Measurements from ENCODE around the gene LEPR.
A peak's percentile ranks its signal among the peaks of the same experiment; 100 is the strongest.
"Not testable (repeated sequence)": the region's sequence is repeated elsewhere in the genome, so short reads cannot be mapped to it uniquely, and the experiment has no call there.

LEPR gene, protein sequence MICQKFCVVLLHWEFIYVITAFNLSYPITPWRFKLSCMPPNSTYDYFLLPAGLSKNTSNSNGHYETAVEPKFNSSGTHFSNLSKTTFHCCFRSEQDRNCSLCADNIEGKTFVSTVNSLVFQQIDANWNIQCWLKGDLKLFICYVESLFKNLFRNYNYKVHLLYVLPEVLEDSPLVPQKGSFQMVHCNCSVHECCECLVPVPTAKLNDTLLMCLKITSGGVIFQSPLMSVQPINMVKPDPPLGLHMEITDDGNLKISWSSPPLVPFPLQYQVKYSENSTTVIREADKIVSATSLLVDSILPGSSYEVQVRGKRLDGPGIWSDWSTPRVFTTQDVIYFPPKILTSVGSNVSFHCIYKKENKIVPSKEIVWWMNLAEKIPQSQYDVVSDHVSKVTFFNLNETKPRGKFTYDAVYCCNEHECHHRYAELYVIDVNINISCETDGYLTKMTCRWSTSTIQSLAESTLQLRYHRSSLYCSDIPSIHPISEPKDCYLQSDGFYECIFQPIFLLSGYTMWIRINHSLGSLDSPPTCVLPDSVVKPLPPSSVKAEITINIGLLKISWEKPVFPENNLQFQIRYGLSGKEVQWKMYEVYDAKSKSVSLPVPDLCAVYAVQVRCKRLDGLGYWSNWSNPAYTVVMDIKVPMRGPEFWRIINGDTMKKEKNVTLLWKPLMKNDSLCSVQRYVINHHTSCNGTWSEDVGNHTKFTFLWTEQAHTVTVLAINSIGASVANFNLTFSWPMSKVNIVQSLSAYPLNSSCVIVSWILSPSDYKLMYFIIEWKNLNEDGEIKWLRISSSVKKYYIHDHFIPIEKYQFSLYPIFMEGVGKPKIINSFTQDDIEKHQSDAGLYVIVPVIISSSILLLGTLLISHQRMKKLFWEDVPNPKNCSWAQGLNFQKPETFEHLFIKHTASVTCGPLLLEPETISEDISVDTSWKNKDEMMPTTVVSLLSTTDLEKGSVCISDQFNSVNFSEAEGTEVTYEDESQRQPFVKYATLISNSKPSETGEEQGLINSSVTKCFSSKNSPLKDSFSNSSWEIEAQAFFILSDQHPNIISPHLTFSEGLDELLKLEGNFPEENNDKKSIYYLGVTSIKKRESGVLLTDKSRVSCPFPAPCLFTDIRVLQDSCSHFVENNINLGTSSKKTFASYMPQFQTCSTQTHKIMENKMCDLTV

GRCh38 chr1:65420590-65421350 is at the start of gene LEPR, which contains the start of gene LEPROT:
LEPR (plus strand) TSS chr1:65420668; CDS start chr1:65565566, 144,898 bp downstream.
LEPROT (plus strand) TSS chr1:65420668; CDS start chr1:65420725, 57 bp downstream.
- peaks cover 40% of the 10 kb centered on the region for H3K4me1 ChIP-seq (ENCODE audit: insufficient read depth, low read length)
- H3K9me3 ChIP-seq (ENCODE audit: control insufficient read depth, insufficient read depth, low read length) = no peaks in the 10 kb centered on the region
- peak within 1 kb of the TSS; percentile 88 for H3K9ac ChIP-seq (ENCODE audit: low read depth, low read length)
- H3K36me3 ChIP-seq (ENCODE audit: insufficient read depth, low read length) = no peaks in the 10 kb centered on the region

DNA sequence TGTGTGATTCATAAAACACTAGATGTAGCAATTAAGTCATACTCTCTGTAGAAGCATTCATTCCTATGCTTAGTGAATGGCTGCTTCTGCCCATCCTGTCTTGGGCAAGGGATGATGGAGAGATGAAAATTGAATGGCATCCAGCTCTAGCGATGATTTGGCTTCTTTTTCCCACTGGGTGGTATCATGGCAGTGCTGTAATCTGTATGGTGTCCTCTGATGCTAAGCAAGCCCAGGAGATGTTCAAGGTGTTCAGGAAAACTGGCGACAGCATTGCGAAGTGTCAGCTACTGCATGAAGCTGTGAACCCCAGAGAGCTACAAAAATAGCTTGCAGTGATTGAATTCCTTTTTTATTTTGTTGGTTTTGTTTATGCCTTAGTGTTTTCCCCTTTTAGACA is 48.9 kb upstream of the LEPR start:
- H3K9me3 ChIP-seq (ENCODE audit: control insufficient read depth, insufficient read depth, low read length) = no peaks in the 10 kb centered on the region
- H3K36me3 ChIP-seq (ENCODE audit: insufficient read depth, low read length) = no peaks in the 10 kb centered on the region

DNA sequence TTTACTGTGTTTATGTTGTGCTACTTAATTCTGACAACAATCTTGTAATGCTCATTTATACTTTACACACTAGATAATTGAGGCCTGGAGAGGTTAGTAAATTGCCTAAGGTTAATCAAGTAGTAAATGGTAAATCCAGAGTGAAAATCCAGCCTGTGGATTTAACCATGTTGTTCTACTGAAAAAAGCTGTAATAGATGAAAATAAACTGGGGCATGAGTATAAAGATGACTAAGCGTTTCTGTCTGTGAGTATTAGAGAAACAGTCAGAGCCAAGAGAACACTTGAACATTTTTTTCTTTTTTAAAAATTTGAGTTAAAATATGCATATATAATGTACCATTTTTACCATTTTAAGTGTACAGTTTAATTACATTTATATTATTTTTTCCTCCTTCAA is 47.9 kb upstream of the LEPR start:
- Histone ChIP-seq H3K4me1 (ENCODE audit: insufficient read depth, low read length) (no peaks in the 10 kb centered on the region), H3K9me3 (ENCODE audit: control insufficient read depth, insufficient read depth, low read length) (no peaks in the 10 kb centered on the region), H3K9ac (ENCODE audit: low read depth, low read length) (no peak overlapping the region), H3K36me3 (ENCODE audit: insufficient read depth, low read length) (no peaks in the 10 kb centered on the region)

More for the DNA sequence above, 48.9 kb upstream of the LEPR start:
- H3K4me1 ChIP-seq (ENCODE audit: insufficient read depth, low read length) = no peaks in the 10 kb centered on the region
- H3K9ac ChIP-seq (ENCODE audit: low read depth, low read length) = no peak overlapping the region

- Histone ChIP-seq H3K9ac (ENCODE audit: low read depth, low read length) (no peak overlapping the region), H3K36me3 (ENCODE audit: insufficient read depth, low read length) (no peaks in the 10 kb centered on the region), H3K4me1 (ENCODE audit: insufficient read depth, low read length) (no peaks in the 10 kb centered on the region), H3K9me3 (ENCODE audit: control insufficient read depth, insufficient read depth, low read length) (no peaks in the 10 kb centered on the region)
Measured at GRCh38 chr1:65377496-65378246, 42.8 kb upstream of the LEPR start.

DNA sequence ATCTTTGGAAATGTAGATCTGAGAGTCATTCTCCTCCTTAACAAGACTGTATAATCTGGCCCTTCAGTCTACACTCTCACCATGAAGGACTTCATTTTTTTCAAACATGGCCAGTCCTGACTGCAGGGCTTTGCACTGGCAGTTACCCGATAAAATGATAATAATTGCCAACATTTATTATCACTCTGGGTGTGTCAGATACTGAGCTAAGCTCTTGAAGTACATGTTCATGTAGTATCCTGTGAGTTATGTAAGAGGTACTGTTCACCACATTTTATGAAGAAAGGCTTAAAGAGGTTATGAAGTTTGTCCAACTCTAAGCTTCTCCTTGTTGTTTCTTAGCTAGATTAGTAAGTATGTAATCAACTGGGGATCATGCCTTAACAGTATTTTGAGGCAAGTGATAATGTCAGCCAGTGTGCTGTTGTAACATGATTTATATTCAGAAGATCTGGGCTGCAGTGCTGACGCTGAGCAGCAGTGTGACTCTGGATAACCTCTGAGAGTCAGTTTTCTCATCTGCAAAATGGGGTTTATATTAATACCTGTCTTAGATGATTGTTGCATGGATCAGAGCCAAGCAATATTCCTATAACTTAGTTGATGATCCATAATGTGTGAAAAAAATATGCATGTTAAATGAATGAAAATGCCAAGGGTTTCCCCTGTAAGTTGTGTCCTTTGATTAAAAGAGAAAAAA is 42.1 kb upstream of the LEPR start:
- Histone ChIP-seq H3K36me3 (ENCODE audit: insufficient read depth, low read length) (no peaks in the 10 kb centered on the region), H3K4me1 (ENCODE audit: insufficient read depth, low read length) (no peaks in the 10 kb centered on the region), H3K9ac (ENCODE audit: low read depth, low read length) (no peak overlapping the region), H3K9me3 (ENCODE audit: control insufficient read depth, insufficient read depth, low read length) (no peaks in the 10 kb centered on the region)

DNA sequence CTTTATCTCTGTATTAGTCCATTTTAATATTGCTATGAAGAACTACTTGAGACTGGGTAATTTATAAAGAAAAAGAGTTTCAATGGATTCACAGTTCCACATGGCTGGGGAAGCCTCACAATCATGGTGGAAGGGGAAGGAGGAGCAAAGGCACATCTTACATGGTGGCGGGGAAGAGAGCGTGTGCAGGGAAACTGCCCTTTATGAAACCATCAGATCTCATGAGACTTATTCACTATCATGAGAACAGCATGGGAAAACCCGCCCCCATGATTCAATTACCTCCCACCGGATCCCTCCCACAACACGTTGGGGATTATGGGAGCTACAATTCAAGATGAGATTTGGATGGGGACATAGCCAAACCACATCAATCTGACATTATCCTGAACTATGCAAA is 36.0 kb upstream of the LEPR start:
- H3K9ac ChIP-seq (ENCODE audit: low read depth, low read length); H3K4me1 ChIP-seq (ENCODE audit: insufficient read depth, low read length); H3K36me3 ChIP-seq (ENCODE audit: insufficient read depth, low read length): not testable (repeated sequence)
- peaks cover 11% of the 10 kb centered on the region; the same call in 1 of the 2 replicates for H3K9me3 ChIP-seq (ENCODE audit: control insufficient read depth, insufficient read depth, low read length)

DNA sequence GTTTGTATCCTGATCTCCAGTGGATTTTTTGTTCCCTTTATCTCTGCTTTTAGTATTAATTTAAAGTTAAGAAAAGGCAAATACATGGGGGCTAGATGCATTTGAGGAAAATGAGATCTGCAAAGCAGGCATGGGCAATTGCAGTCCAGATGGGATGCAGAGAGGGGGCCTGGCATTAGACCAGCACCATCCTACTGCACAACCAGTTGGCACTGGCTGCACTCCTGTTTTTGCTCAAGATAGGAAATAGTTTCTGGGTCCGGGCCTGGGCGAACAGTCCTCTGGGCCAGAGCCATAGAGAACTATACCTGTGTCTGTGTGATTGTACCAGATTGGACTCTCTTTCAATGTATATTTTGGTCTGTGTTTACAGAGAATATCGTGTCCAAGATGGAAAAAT is 34.0 kb upstream of the LEPR start:
- Histone ChIP-seq H3K36me3 (ENCODE audit: insufficient read depth, low read length) (no peaks in the 10 kb centered on the region), H3K9ac (ENCODE audit: low read depth, low read length) (no peak overlapping the region), H3K4me1 (ENCODE audit: insufficient read depth, low read length) (peaks cover 17% of the 10 kb centered on the region), H3K9me3 (ENCODE audit: control insufficient read depth, insufficient read depth, low read length) (peaks cover 11% of the 10 kb centered on the region; the same call in 1 of the 2 replicates)

DNA sequence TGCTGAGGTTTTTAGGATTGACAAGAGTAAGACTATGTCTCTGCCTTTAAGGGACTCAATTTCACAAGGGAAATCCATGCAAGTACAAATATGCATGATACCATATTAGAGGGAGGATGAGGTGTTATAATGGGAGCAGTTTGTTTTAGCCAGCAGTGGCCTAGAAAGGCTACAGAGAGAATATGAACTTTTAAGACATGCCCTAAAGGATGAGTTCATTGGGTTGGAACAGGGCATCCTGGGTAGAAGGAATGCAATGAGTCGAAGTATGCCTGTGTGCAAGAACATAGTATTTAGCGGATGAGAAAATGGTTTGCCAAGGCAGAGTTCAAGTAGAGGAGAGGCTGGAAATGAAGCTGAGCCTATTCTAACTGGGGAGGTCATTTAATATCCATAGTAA is 32.6 kb upstream of the LEPR start:
- H3K4me1 ChIP-seq (ENCODE audit: insufficient read depth, low read length) = peaks cover 17% of the 10 kb centered on the region
- H3K36me3 ChIP-seq (ENCODE audit: insufficient read depth, low read length) = no peaks in the 10 kb centered on the region
- peaks cover 11% of the 10 kb centered on the region; the same call in 1 of the 2 replicates for H3K9me3 ChIP-seq (ENCODE audit: control insufficient read depth, insufficient read depth, low read length)
- H3K9ac ChIP-seq (ENCODE audit: low read depth, low read length) = no peak overlapping the region

DNA sequence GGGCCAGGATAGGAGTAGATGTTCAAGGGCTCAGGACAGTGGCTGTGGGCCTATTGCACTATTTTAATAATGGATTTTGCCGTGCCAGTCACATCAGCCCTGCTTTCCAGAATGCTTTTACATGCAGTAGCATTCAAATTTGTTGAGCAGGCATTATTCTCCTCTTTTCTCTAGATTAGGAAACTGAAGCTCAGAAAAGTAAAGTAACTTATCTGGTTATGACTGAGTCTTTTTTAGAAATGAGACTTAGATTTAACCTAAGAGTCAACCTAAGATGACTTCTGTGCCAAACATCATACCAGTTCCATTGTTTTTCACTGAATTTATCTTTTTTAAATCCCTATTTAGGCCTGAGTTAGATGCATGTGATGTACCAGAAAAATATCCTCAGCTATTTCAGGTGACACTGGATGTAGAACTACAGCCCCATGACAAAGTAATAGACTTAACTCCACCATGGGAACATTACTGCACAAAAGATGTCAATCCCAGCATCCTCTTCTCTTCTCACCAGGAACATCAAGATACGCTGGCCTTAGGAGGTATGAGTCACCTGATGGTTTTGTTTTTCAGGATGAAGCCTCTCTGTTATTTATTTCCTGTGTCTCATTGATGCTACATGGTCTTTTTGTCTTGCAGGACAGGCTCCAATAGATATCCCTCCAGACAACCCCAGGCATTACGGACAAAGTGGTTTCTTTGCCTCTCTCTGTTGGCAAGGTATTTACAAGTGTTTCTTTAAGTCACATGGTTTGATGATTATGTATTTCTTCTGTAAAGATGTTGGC is 31.4 kb upstream of the LEPR start:
- Histone ChIP-seq H3K4me1 (ENCODE audit: insufficient read depth, low read length) (peaks cover 17% of the 10 kb centered on the region), H3K9me3 (ENCODE audit: control insufficient read depth, insufficient read depth, low read length) (peaks cover 8% of the 10 kb centered on the region; the same call in 1 of the 2 replicates), H3K9ac (ENCODE audit: low read depth, low read length) (no peak overlapping the region), H3K36me3 (ENCODE audit: insufficient read depth, low read length) (no peaks in the 10 kb centered on the region; the same call in 1 of the 2 replicates)

- Histone ChIP-seq H3K9ac (ENCODE audit: low read depth, low read length) (no peak overlapping the region), H3K4me1 (ENCODE audit: insufficient read depth, low read length) (peaks cover 27% of the 10 kb centered on the region), H3K9me3 (ENCODE audit: control insufficient read depth, insufficient read depth, low read length) (no peaks in the 10 kb centered on the region), H3K36me3 (ENCODE audit: insufficient read depth, low read length) (no peaks in the 10 kb centered on the region; the same call in 1 of the 2 replicates)
Measured at GRCh38 chr1:65392497-65392896, 28.0 kb upstream of the LEPR start.

DNA sequence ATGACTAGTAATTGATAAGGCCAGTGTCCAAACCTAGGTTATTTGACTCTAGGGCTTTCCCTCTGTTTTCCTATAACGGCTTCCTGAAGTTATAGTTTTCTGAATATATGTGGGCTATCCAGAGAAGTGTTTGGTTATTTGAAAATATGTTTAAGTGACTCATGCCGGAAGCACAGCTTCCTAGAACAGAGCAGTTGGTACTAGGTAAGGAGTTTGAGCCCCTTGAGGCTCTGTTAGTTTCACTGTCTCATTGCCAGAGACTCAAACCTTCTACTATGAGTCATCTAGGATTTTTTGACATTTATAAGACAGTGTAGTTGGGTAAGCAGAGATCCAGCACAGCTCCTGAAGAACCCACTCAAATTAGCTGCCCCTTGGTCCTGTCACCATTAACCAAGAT is 27.1 kb upstream of the LEPR start:
- no peaks in the 10 kb centered on the region for H3K9me3 ChIP-seq (ENCODE audit: control insufficient read depth, insufficient read depth, low read length)
- H3K36me3 ChIP-seq (ENCODE audit: insufficient read depth, low read length) = no peaks in the 10 kb centered on the region; the same call in 1 of the 2 replicates
- H3K9ac ChIP-seq (ENCODE audit: low read depth, low read length) = no peak overlapping the region

DNA sequence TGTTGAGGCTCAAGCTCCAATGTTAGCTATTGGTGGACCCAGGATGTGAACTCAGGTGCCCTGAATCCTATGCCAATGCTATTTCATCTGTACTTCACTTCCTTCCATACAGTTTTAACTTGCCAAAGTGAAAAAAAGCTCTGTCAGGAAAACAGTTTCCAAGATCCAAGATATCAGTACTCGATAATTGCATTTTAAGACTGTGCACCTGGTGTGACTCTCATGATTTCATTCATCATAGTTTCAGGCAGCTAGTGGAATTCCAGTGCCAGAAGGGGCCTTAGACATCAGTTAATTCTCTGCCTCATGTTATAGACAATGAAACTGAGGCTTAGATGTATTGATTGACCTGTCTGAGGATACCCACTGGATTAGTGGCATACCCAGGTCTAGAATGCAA is 26.5 kb upstream of the LEPR start:
- Histone ChIP-seq H3K9ac (ENCODE audit: low read depth, low read length) (no peak overlapping the region), H3K36me3 (ENCODE audit: insufficient read depth, low read length) (no peaks in the 10 kb centered on the region; the same call in 1 of the 2 replicates), H3K4me1 (ENCODE audit: insufficient read depth, low read length) (peaks cover 25% of the 10 kb centered on the region)

More for the DNA sequence above, 27.1 kb upstream of the LEPR start:
- H3K4me1 ChIP-seq (ENCODE audit: insufficient read depth, low read length) = peaks cover 27% of the 10 kb centered on the region

More for the DNA sequence above, 26.5 kb upstream of the LEPR start:
- no peaks in the 10 kb centered on the region for H3K9me3 ChIP-seq (ENCODE audit: control insufficient read depth, insufficient read depth, low read length)

Data from ES-I3 (cell line).